ENCODE measurements around the gene KRTAP19-6.

DNA sequence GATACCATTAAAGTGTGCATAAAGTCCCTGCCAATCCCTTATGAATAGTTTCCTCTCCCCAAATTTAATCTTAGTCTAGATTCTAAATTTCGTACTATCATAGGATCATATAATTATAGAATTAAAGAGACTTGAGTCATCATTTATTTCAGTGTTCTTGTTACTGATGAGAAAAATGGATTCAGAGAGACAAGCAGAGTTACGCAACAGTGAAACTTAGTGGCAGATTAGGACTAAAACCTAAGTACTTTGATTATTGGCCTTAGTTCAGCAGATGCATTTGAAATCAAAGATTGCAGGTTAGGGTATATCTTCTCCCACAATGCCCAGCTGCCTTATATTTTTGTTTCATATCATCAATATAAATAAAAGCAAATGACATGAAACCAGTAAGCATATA lies 20.3 kb upstream of the KRTAP19-6 start:
- no peak for TF ChIP-seq POLR2A (IDR thresholded peaks at IDR 0.05)
- TF ChIP-seq, protein P1, sequence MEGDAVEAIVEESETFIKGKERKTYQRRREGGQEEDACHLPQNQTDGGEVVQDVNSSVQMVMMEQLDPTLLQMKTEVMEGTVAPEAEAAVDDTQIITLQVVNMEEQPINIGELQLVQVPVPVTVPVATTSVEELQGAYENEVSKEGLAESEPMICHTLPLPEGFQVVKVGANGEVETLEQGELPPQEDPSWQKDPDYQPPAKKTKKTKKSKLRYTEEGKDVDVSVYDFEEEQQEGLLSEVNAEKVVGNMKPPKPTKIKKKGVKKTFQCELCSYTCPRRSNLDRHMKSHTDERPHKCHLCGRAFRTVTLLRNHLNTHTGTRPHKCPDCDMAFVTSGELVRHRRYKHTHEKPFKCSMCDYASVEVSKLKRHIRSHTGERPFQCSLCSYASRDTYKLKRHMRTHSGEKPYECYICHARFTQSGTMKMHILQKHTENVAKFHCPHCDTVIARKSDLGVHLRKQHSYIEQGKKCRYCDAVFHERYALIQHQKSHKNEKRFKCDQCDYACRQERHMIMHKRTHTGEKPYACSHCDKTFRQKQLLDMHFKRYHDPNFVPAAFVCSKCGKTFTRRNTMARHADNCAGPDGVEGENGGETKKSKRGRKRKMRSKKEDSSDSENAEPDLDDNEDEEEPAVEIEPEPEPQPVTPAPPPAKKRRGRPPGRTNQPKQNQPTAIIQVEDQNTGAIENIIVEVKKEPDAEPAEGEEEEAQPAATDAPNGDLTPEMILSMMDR (IDR thresholded peaks at IDR 0.05): no peak
